ENCODE data around the gene RBM19. TPM values are rescaled to one million over a fixed set of nuclear protein-coding genes. Genes with fewer than 3 reads are reported as not detected.

Gene RBM19
- total and polyA plus RNA-seq, 4 donors, result 14.6 to 33.6 (median 24.4) TPM

GRCh38 chr12:113980054-113980453, 13.9 kb upstream of the RBM19 start:
- Histone ChIP-seq H3K27me3 (ENCODE audit: control insufficient read depth, insufficient read depth, low read length) (peaks cover 22% of the 10 kb centered on the region), H3K9me3 (ENCODE audit: control insufficient read depth, insufficient read depth, low read length) (no peaks in the 10 kb centered on the region)
- no peak for DNase-seq (ENCODE audit: low read depth in 4 of 6, low spot score in 6 of 6)

DNA sequence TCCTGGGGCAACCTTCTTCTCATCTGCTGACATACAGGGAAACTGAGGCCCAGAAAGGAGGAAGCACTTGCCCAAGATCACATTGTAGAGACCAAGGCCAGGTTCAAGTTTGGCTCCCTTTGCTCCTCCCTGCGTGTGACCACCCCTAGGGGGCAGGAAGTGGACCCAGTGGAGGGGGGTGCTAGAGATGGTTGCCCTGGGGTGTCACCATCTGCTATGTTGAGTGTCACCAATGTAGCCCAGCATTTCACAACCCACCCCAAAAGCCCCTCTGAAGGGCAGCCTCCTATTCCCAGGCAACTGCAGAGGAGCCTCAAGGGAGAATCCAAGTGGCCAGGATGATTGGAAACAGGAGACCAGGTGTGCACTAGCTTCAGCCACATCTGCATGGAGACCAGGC, 12.0 kb upstream of the RBM19 start:
- no peaks in the 10 kb centered on the region for H3K9me3 ChIP-seq (ENCODE audit: control insufficient read depth, insufficient read depth, low read length)
- H3K27me3 ChIP-seq (ENCODE audit: control insufficient read depth, insufficient read depth, low read length), result peaks cover 36% of the 10 kb centered on the region
- DNase-seq (ENCODE audit: low read depth in 4 of 6, low spot score in 6 of 6), result no peak
- H3K4me1 ChIP-seq (ENCODE audit: control insufficient read depth, insufficient read depth, low read length), result no peaks in the 10 kb centered on the region
- no peaks in the 10 kb centered on the region for H3K36me3 ChIP-seq (ENCODE audit: control insufficient read depth, insufficient read depth, low read length)
- no peak overlapping the region for H3K4me3 ChIP-seq (ENCODE audit: low read depth, low read length)
- no CpG with 5 or more reads among the region's 1 CpG for WGBS (ENCODE audit: insufficient coverage)
- no peak overlapping the region for H3K27ac ChIP-seq (ENCODE audit: low read depth, low read length)

More at GRCh38 chr12:113980054-113980453, 13.9 kb upstream of the RBM19 start:
- Histone ChIP-seq H3K4me3 (ENCODE audit: low read depth, low read length) (no peak overlapping the region), H3K27ac (ENCODE audit: low read depth, low read length) (no peak overlapping the region), H3K36me3 (ENCODE audit: control insufficient read depth, insufficient read depth, low read length) (no peaks in the 10 kb centered on the region), H3K4me1 (ENCODE audit: control insufficient read depth, insufficient read depth, low read length) (no peaks in the 10 kb centered on the region)
- WGBS (ENCODE audit: insufficient coverage), result no CpG with 5 or more reads among the region's 2 CpGs

- no peaks in the 10 kb centered on the region for H3K4me1 ChIP-seq (ENCODE audit: control insufficient read depth, insufficient read depth, low read length)
- peaks cover 50% of the 10 kb centered on the region for H3K27me3 ChIP-seq (ENCODE audit: control insufficient read depth, insufficient read depth, low read length)
- WGBS (ENCODE audit: insufficient coverage), result 59% methylated on average over 3 of the region's 3 CpGs
Observed at GRCh38 chr12:113974006-113974405, 7.9 kb upstream of the RBM19 start.

DNA sequence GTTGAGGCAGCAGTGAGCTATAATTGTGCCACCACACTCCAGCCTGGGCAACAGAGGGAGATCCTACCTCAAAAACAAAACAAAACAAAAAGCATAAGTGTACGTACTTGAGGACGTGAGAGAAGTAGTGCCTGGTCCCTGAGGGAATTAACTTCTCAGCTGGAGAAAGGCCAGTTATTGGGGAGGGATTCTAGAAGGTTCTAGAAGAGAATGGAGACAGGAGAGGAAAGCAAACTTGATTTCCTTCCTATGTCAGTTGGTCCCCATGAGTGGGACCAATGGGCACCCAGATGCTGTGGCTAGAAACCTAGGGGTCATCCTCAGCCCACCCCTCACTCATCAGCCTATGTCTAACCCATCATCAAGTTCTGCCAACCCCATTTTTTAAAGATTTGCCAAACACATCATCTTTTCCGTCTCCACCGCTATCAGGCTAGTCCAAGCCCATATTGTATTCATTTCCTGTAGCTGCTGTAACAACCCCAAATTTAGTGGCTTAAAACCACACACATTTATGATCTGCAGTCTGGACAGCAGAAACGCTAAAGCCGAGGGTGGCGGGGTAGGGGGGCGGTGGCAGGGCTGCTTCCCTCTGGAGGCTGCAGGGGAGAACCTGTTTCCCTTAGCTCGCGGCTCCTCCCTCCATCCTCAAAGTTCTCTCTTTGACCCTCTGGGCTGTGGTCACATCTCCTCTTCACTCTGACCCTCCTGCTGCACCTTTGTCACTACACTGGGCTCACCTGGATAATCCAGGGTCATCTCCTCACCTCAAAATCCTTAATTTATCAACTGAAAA, 7.2 kb upstream of the RBM19 start:
- Histone ChIP-seq H3K9me3 (ENCODE audit: control insufficient read depth, insufficient read depth, low read length) (no peaks in the 10 kb centered on the region), H3K27ac (ENCODE audit: low read depth, low read length) (no peak overlapping the region), H3K27me3 (ENCODE audit: control insufficient read depth, insufficient read depth, low read length) (peaks cover 46% of the 10 kb centered on the region), H3K4me1 (ENCODE audit: control insufficient read depth, insufficient read depth, low read length) (no peaks in the 10 kb centered on the region), H3K4me3 (ENCODE audit: low read depth, low read length) (no peak overlapping the region), H3K36me3 (ENCODE audit: control insufficient read depth, insufficient read depth, low read length) (no peaks in the 10 kb centered on the region)
- no peak for DNase-seq (ENCODE audit: low read depth in 4 of 6, low spot score in 6 of 6)
- WGBS (ENCODE audit: insufficient coverage), result 81% methylated on average over 9 of the region's 10 CpGs

More at GRCh38 chr12:113974006-113974405, 7.9 kb upstream of the RBM19 start:
- H3K4me3 ChIP-seq (ENCODE audit: low read depth, low read length), result no peak overlapping the region
- no peaks in the 10 kb centered on the region for H3K9me3 ChIP-seq (ENCODE audit: control insufficient read depth, insufficient read depth, low read length)
- no peaks in the 10 kb centered on the region for H3K36me3 ChIP-seq (ENCODE audit: control insufficient read depth, insufficient read depth, low read length)
- DNase-seq (ENCODE audit: low read depth in 4 of 6, low spot score in 6 of 6), result no peak
- no peak overlapping the region for H3K27ac ChIP-seq (ENCODE audit: low read depth, low read length)

DNA sequence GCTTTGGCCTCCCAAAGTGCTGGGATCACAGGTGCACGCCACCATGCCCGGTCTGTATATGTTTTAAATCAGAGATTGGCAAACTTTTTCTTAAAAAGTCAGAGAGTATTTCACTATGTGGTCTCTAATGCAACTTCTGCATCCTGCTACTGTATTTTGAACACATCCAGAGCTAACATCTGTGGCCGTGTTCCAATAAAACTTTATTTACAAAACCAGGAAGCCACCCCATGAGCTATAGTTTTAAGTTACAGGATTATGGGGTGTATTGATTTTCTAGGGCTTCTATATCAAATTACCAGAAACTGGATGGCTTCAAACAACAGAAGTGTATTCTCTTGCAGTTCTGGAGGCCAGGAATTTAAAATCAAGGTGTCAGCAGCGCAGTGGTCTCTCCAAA, 5.3 kb upstream of the RBM19 start:
- peaks cover 3% of the 10 kb centered on the region for H3K4me1 ChIP-seq (ENCODE audit: control insufficient read depth, insufficient read depth, low read length)
- DNase-seq (ENCODE audit: low read depth in 4 of 6, low spot score in 6 of 6), result no peak
- peaks cover 40% of the 10 kb centered on the region for H3K27me3 ChIP-seq (ENCODE audit: control insufficient read depth, insufficient read depth, low read length)
- WGBS (ENCODE audit: insufficient coverage), result 82% methylated on average over 3 of the region's 4 CpGs
- no peak overlapping the region for H3K27ac ChIP-seq (ENCODE audit: low read depth, low read length)
- no peak overlapping the region for H3K4me3 ChIP-seq (ENCODE audit: low read depth, low read length)
- H3K9me3 ChIP-seq (ENCODE audit: control insufficient read depth, insufficient read depth, low read length), result no peaks in the 10 kb centered on the region
- H3K36me3 ChIP-seq (ENCODE audit: control insufficient read depth, insufficient read depth, low read length), result no peaks in the 10 kb centered on the region

DNA sequence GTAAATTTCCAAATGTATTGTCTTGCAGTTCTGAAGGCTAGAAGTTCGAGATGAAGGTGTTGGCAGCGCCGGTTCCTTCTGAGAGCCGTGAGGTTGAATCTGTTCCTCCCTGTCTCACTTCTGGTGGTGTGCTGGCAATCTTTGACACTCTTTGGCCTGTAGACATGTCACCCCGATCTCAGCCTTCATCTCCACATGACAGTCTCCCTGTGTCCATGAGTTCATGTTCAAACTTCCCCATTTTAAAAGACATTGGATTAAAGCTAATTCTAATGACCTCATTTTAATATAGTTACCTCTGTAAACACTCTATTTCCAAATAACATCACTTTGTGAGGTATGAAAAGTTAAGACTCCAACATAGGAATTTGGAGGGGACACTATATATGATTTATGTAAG, 4.1 kb upstream of the RBM19 start:
- DNase-seq (ENCODE audit: low read depth in 4 of 6, low spot score in 6 of 6), result no peak
- no peak overlapping the region for H3K4me3 ChIP-seq (ENCODE audit: low read depth, low read length)
- H3K9me3 ChIP-seq (ENCODE audit: control insufficient read depth, insufficient read depth, low read length), result no peaks in the 10 kb centered on the region
- no peak overlapping the region for H3K27ac ChIP-seq (ENCODE audit: low read depth, low read length)
- H3K27me3 ChIP-seq (ENCODE audit: control insufficient read depth, insufficient read depth, low read length), result peaks cover 36% of the 10 kb centered on the region
- WGBS (ENCODE audit: insufficient coverage), result 73% methylated on average over 5 of the region's 5 CpGs
- H3K4me1 ChIP-seq (ENCODE audit: control insufficient read depth, insufficient read depth, low read length), result peaks cover 3% of the 10 kb centered on the region
- no peaks in the 10 kb centered on the region for H3K36me3 ChIP-seq (ENCODE audit: control insufficient read depth, insufficient read depth, low read length)

DNA sequence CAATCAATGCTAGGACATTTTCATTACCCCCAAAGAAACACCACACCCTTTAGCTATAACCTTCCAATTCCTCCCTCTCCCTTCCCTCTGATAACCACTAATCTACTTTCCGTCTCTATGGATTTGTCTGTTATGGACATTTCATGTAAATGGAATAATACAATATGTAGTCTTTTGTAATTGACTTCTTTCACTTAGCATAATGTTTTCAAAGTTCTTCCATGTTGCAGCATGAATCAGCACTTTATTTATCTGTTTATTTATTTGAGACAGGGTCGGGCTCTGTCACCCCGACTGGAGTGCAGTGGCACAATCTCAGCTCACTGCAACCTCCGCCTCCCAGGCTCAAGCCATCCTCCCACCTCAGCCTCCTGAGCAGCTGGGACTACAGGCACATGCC, 1.2 kb upstream of the RBM19 start:
- DNase-seq (ENCODE audit: low read depth in 4 of 6, low spot score in 6 of 6), result no peak
- Histone ChIP-seq H3K4me1 (ENCODE audit: control insufficient read depth, insufficient read depth, low read length) (peaks cover 8% of the 10 kb centered on the region), H3K27me3 (ENCODE audit: control insufficient read depth, insufficient read depth, low read length) (peaks cover 15% of the 10 kb centered on the region), H3K36me3 (ENCODE audit: control insufficient read depth, insufficient read depth, low read length) (no peaks in the 10 kb centered on the region), H3K4me3 (ENCODE audit: low read depth, low read length) (no peak overlapping the region), H3K9me3 (ENCODE audit: control insufficient read depth, insufficient read depth, low read length) (no peaks in the 10 kb centered on the region), H3K27ac (ENCODE audit: low read depth, low read length) (no peak overlapping the region)
- no CpG with 5 or more reads among the region's 4 CpGs for WGBS (ENCODE audit: insufficient coverage)

GRCh38 chr12:113962733-113963132, 3.4 kb downstream of the RBM19 start:
- Histone ChIP-seq H3K27ac (ENCODE audit: low read depth, low read length) (no peak overlapping the region), H3K9me3 (ENCODE audit: control insufficient read depth, insufficient read depth, low read length) (no peaks in the 10 kb centered on the region), H3K27me3 (ENCODE audit: control insufficient read depth, insufficient read depth, low read length) (no peaks in the 10 kb centered on the region), H3K4me1 (ENCODE audit: control insufficient read depth, insufficient read depth, low read length) (peaks cover 8% of the 10 kb centered on the region), H3K4me3 (ENCODE audit: low read depth, low read length) (no peak overlapping the region), H3K36me3 (ENCODE audit: control insufficient read depth, insufficient read depth, low read length) (peaks cover 44% of the 10 kb centered on the region)
- WGBS (ENCODE audit: insufficient coverage), result 100% methylated on average over 1 of the region's 1 CpG
- no peak for DNase-seq (ENCODE audit: low read depth in 4 of 6, low spot score in 6 of 6)

DNA sequence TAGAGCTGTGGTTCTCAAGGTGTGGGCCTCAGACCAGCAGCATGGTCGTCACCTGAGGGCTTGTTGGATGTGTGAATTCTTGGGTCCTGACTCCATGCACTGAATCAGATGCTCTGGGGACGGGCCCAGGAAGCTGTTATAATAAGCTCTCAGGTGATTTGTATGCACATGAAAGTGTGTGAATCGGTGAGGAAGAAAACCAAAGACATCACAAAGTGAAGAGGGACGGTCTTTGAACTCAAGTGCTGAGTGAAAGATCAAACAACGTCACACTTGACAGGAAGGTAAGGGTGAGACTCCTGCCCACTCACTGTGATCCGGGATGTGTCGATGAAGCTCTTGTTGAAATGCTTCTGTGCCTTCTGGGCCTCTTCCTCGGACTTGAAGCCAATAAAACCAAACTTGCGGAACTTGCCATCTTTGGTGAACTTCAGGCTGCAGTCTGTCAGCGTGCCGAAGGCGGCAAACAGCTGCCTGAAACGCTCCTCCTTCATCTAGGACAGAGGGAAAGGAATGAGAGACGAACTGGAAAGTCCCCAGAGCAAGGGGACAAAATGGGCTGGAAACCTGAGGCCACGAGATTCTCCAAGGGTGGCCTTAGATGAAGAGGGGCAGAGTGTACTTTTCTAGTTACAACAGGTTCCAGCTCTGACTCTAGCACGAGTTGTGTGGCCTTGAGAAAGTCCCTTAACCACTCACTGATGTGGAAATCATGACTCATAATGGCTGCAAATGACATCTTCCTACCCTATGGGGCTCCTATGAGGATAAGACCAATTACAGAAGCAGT, 4.0 kb downstream of the RBM19 start:
- no peaks in the 10 kb centered on the region for H3K27me3 ChIP-seq (ENCODE audit: control insufficient read depth, insufficient read depth, low read length)
- no peak for DNase-seq (ENCODE audit: low read depth in 4 of 6, low spot score in 6 of 6)
- 91% methylated on average over 15 of the region's 16 CpGs for WGBS (ENCODE audit: insufficient coverage)
- H3K4me3 ChIP-seq (ENCODE audit: low read depth, low read length), result no peak overlapping the region
- H3K36me3 ChIP-seq (ENCODE audit: control insufficient read depth, insufficient read depth, low read length), result peaks cover 48% of the 10 kb centered on the region
- H3K4me1 ChIP-seq (ENCODE audit: control insufficient read depth, insufficient read depth, low read length), result peaks cover 8% of the 10 kb centered on the region
- no peaks in the 10 kb centered on the region for H3K9me3 ChIP-seq (ENCODE audit: control insufficient read depth, insufficient read depth, low read length)
- no peak overlapping the region for H3K27ac ChIP-seq (ENCODE audit: low read depth, low read length)

Data from spinal cord (tissue), 10 donors.